Breast epithelium (tissue), 4 donors: ENCODE results near the gene CHCHD4. TPM values are rescaled to one million over a fixed set of nuclear protein-coding genes. Genes with fewer than 3 reads are reported as not detected.

Source experiments
- DNase-seq, 2 donors: peaks; one replicate each; pipeline ENCODE4 v3.0.0-alpha.2; 2019; ENCODE audit warnings: low spot score in 2 of 2
- H3K27ac ChIP-seq, 2 donors: fragments of 200-600 bp; sonication (generic) in 1 of 2; one replicate each; pipeline ENCODE4 v1.5.1; 2016 to 2019; ENCODE audit warnings: mild to moderate bottlenecking in 1 of 2
- H3K27me3 ChIP-seq, 2 donors: fragments of 200-600 bp; sonication (generic) in 1 of 2; one replicate each; pipeline versions ENCODE4 v1.5.1 to v1.6.0; 2017 to 2019; ENCODE audit warnings: control low read depth in 1 of 2, mild to moderate bottlenecking in 1 of 2
- H3K36me3 ChIP-seq: fragments of 200-600 bp; one replicate; pipeline ENCODE4 v1.5.1; 2019
- H3K4me1 ChIP-seq, 2 donors: fragments of 200-600 bp; sonication (generic); one replicate each; pipeline ENCODE4 v1.5.1; 2016 to 2019; ENCODE audit warnings: control low read depth in 1 of 2
- H3K4me3 ChIP-seq, 3 donors: fragments of 200-600 bp; sonication (generic); 1 replicate in 2 of 3; 2 replicates in 1 of 3; pipeline ENCODE4 v1.5.1; 2016 to 2019; ENCODE audit warnings: mild to moderate bottlenecking in 3 of 3, moderate library complexity in 2 of 3
- H3K9me3 ChIP-seq, 2 donors: fragments of 200-600 bp; sonication (generic) in 1 of 2; one replicate each; pipeline ENCODE4 v1.5.1; 2016 to 2019; ENCODE audit warnings: control low read depth in 1 of 2
- CTCF ChIP-seq, 3 donors: fragments of 450-650 bp; IDR thresholded peaks; one replicate each; pipeline ENCODE4 v1.5.1; 2016 to 2017; ENCODE audit warnings: antibody characterized with exemption in 3 of 3, mild to moderate bottlenecking in 3 of 3, moderate library complexity in 3 of 3
- POLR2A ChIP-seq: fragments of 450-650 bp; IDR thresholded peaks from one replicate; pipeline ENCODE4 v1.6.1; 2016; ENCODE audit warnings: antibody characterized with exemption, mild to moderate bottlenecking, moderate library complexity
- POLR2AphosphoS5 ChIP-seq, 3 donors: sonication (generic); formaldehyde crosslinking; IDR thresholded peaks; one replicate each; pipeline ENCODE4 v1.6.1; 2017; ENCODE audit warnings: antibody characterized with exemption in 3 of 3
- intact Hi-C: fragments of 100-400 bp; cut with DNase I; formaldehyde crosslinking; loops from one replicate; pipeline ENCODE4 v1.15.1; 2023; ENCODE audit warnings: low total_unique reads
- total RNA-seq, 3 donors: library from RNA; depleted of rRNA; stranded (reverse); fragments of >200 nt; gene quantifications; one replicate each; pipeline ENCODE4 v1.1.0, GENCODE V29; 2016

Gene CHCHD4
- total RNA-seq, 3 donors from 2014 or later, result 15.1 to 19.9 (median 17.9) TPM

- Histone ChIP-seq H3K36me3 (no peaks in the 10 kb centered on the region), H3K27ac (peak overlapping the region; percentile 91 to 97), H3K27me3 (no peaks in the 10 kb centered on the region), H3K4me1 (peaks cover 19 to 21% of the 10 kb centered on the region in 2 donors), H3K9me3 (no peaks in the 10 kb centered on the region), H3K4me3 (no peak overlapping the region)
- TF ChIP-seq CTCF (IDR thresholded peaks at IDR 0.05), result no peak
- TF ChIP-seq POLR2A, result no peak
- no peak for TF ChIP-seq POLR2AphosphoS5 (IDR thresholded peaks at IDR 0.05)
- intact Hi-C loops, result no loop called here
- DNase-seq, result no peak
Measured at GRCh38 chr3:14146381-14147065, 21.9 kb upstream of the CHCHD4 start.

DNA sequence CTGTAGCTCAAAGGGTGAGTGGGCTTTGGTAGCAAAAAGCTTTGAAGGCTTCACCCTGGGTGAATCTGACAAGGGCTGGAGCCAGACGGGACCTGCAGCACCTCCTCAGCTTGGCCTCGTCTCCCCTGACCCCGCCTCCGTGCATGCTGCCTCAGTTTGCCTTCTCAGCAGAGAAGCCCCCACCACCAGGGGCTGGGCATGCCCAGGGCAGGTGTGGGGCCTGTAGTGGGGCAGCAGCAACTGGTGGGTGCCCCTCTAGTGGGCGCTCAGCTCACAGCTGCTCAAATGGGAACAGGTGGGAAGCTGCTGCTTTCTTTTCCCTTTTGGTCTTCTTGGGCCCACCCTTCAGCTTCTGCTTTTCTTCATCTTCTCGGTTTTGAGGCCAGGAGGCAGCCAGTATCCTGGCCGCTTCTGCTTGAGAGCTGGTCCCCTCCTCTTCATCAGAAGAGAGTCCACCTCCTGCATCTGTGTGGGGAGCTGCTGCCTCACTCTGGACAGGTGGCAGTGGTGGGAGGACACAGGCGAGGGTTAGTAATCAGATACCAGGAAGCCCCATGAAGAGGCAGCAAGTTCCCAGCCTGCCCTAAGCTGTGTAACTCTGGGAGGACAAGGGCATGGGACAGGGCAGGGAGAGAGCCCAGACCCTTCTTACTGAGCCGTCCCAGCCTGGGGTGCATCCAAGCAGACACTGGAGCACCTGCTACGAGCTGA lies 21.2 kb upstream of the CHCHD4 start:
- H3K4me1 ChIP-seq, result peaks cover 19 to 21% of the 10 kb centered on the region in 2 donors
- no peaks in the 10 kb centered on the region for H3K36me3 ChIP-seq
- H3K27me3 ChIP-seq, result no peaks in the 10 kb centered on the region
- intact Hi-C loops, result no loop called here
- no peak overlapping the region for H3K4me3 ChIP-seq
- H3K9me3 ChIP-seq, result no peaks in the 10 kb centered on the region
- H3K27ac ChIP-seq, result peak overlapping the region; percentile 91 to 97
- no peak for TF ChIP-seq POLR2AphosphoS5 (IDR thresholded peaks at IDR 0.05)
- DNase-seq, result no peak

DNA sequence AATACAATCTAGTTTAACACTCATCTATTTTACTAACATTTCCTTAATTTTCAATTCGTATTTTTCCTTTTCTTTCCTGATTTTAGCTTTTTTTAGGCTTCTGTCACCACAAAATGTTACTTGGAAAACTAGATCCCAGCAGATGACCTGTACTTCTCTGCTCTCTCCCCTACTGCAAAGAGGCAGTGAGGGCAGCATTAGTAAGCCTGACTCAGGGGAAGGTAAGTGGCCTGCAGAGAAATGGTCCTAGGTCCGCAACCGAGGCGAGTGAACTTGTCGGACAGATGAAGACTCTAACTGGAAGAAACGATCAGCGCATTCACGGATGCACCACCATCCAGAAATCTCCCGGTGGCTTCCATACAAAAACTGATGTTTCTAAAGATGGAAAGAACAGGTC lies 20.6 kb upstream of the CHCHD4 start:
- Histone ChIP-seq H3K27me3 (no peaks in the 10 kb centered on the region), H3K27ac (peak overlapping the region; percentile 91 to 97), H3K4me1 (peaks cover 19 to 21% of the 10 kb centered on the region in 2 donors), H3K9me3 (no peaks in the 10 kb centered on the region), H3K4me3 (peak overlapping the region in 1 of 3 donors; percentile 14), H3K36me3 (no peaks in the 10 kb centered on the region)
- intact Hi-C loops, result no loop called here
- DNase-seq, result no peak
- TF ChIP-seq CTCF (IDR thresholded peaks at IDR 0.05), result no peak
- no peak for TF ChIP-seq POLR2A
- no peak for TF ChIP-seq POLR2AphosphoS5 (IDR thresholded peaks at IDR 0.05)

GRCh38 chr3:14144423-14145075 lies 19.9 kb upstream of the CHCHD4 start:
- DNase-seq, result peak in 1 of 2 donors; percentile 90
- peak overlapping the region; percentile 2 to 42 (median 14) for H3K4me3 ChIP-seq
- intact Hi-C loops, result no loop called here
- no peaks in the 10 kb centered on the region for H3K27me3 ChIP-seq
- H3K27ac ChIP-seq, result peak overlapping the region; percentile 91 to 97
- H3K4me1 ChIP-seq, result peaks cover 19 to 21% of the 10 kb centered on the region in 2 donors
- H3K9me3 ChIP-seq, result no peaks in the 10 kb centered on the region
- peak in 2 of 3 donors; percentile 71 to 84 for TF ChIP-seq POLR2AphosphoS5 (IDR thresholded peaks at IDR 0.05)
- no peak for TF ChIP-seq POLR2A
- TF ChIP-seq CTCF (IDR thresholded peaks at IDR 0.05), result no peak
- H3K36me3 ChIP-seq, result no peaks in the 10 kb centered on the region

- Histone ChIP-seq H3K27me3 (no peaks in the 10 kb centered on the region), H3K9me3 (no peaks in the 10 kb centered on the region), H3K36me3 (no peaks in the 10 kb centered on the region), H3K27ac (peak overlapping the region; percentile 91 to 97), H3K4me1 (peaks cover 19 to 21% of the 10 kb centered on the region in 2 donors), H3K4me3 (peak overlapping the region in 1 of 3 donors; percentile 42)
- TF ChIP-seq CTCF (IDR thresholded peaks at IDR 0.05) (no peak), POLR2AphosphoS5 (IDR thresholded peaks at IDR 0.05) (peak; percentile 77 to 89 (median 89))
- intact Hi-C loops, result no loop called here
- DNase-seq, result peak in 1 of 2 donors; percentile 84
Measured at GRCh38 chr3:14143271-14144225, 18.9 kb upstream of the CHCHD4 start.
